HEK293 (cell line): ENCODE data around the gene MCM7.

Source experiments
- CTCF ChIA-PET: fragments of 350-600 bp; formaldehyde crosslinking; extraction: SDS; loops from one replicate; lab custom pipeline; 2021; ENCODE audit warnings: antibody characterized with exemption; lab: Yijun Ruan, JAX
- POLR2A ChIA-PET: fragments of 300-600 bp; formaldehyde crosslinking; extraction: SDS; loops from one replicate; lab custom pipeline; 2020; ENCODE audit warnings: antibody characterized with exemption, inconsistent platforms; lab: Yijun Ruan, JAX
- H3K27ac ChIP-seq: fragments of 200-500 bp; sonication (Bioruptor generic); 2 replicates; pipeline ENCODE4 v1.5.1; 2014; ENCODE audit warnings: low read depth, low read length, control low read depth, inconsistent platforms; ENCODE audit errors: extremely low read depth
- H3K36me3 ChIP-seq, 2 experiments: fragments of 200-500 bp in 1 of 2; sonication (Bioruptor generic) in 1 of 2; 1 replicate in 1 of 2; 2 replicates in 1 of 2; pipeline ENCODE4 v1.5.1; 2014 to 2017; ENCODE audit warnings: inconsistent platforms in 2 of 2, low read length in 2 of 2; ENCODE audit not compliant: control insufficient read depth in 2 of 2, insufficient read depth in 1 of 2
- H3K4me1 ChIP-seq: fragments of 200-500 bp; sonication (Bioruptor generic); 2 replicates; pipeline ENCODE4 v1.5.1; 2014; ENCODE audit warnings: mild to moderate bottlenecking, low read length, inconsistent platforms; ENCODE audit not compliant: control insufficient read depth, insufficient read depth
- H3K4me3 ChIP-seq: 2 replicates; pipeline ENCODE4 v1.5.1; 2011; ENCODE audit warnings: low read depth, mild to moderate bottlenecking, control low read depth, low read length, moderate library complexity
- H3K9me3 ChIP-seq: fragments of 200-500 bp; sonication (Bioruptor generic); 2 replicates; pipeline ENCODE4 v1.5.1; 2014; ENCODE audit warnings: low read depth, low read length, inconsistent platforms; ENCODE audit not compliant: control insufficient read depth, insufficient read depth
- GLIS1 ChIP-seq: fragments of 450-650 bp; formaldehyde crosslinking; IDR thresholded peaks from 2 replicates; pipeline ENCODE4 v1.5.1; 2016; ENCODE audit warnings: missing biosample characterization, missing genetic modification characterization
- KLF8 ChIP-seq: fragments of 450-650 bp; formaldehyde crosslinking; IDR thresholded peaks from 2 replicates; pipeline ENCODE4 v1.5.1; 2016; ENCODE audit warnings: missing biosample characterization, missing genetic modification characterization
- TCF7L2 ChIP-seq: IDR thresholded peaks from 2 replicates; pipeline ENCODE4 v1.6.1; 2011; ENCODE audit warnings: low read depth, mild to moderate bottlenecking, inconsistent platforms, low read length, moderate library complexity, borderline replicate concordance
- ZBTB6 ChIP-seq: fragments of 450-650 bp; formaldehyde crosslinking; IDR thresholded peaks from 2 replicates; pipeline ENCODE4 v1.5.1; 2017; ENCODE audit warnings: missing biosample characterization, missing genetic modification characterization
- ZFP3 ChIP-seq: fragments of 450-650 bp; formaldehyde crosslinking; IDR thresholded peaks from 2 replicates; pipeline ENCODE4 v1.5.1; 2016; ENCODE audit warnings: low read depth, missing biosample characterization, missing genetic modification characterization
- ZNF121 ChIP-seq: fragments of 450-650 bp; formaldehyde crosslinking; IDR thresholded peaks from 2 replicates; pipeline ENCODE4 v1.5.1; 2016; ENCODE audit warnings: missing biosample characterization, missing genetic modification characterization
- ZNF132 ChIP-seq: fragments of 450-650 bp; formaldehyde crosslinking; IDR thresholded peaks from 2 replicates; pipeline ENCODE4 v1.5.1; 2017; ENCODE audit warnings: missing biosample characterization, missing genetic modification characterization, borderline replicate concordance
- ZNF274 ChIP-seq, 2 experiments: fragments of 200-500 bp in 1 of 2; fragments of 450-650 bp in 1 of 2; sonication (Bioruptor generic) in 1 of 2; formaldehyde crosslinking in 1 of 2; IDR thresholded peaks; 2 replicates each; pipeline versions ENCODE4 v1.5.1 to v1.6.1; 2014 to 2016; ENCODE audit warnings: borderline replicate concordance in 1 of 2, inconsistent platforms in 1 of 2, low read length in 1 of 2, missing biosample characterization in 1 of 2, missing genetic modification characterization in 1 of 2
- ZNF335 ChIP-seq: fragments of 450-650 bp; formaldehyde crosslinking; conservative IDR thresholded peaks from 2 replicates; pipeline ENCODE4 v1.5.1; 2016; ENCODE audit warnings: missing biosample characterization, missing genetic modification characterization
- ZNF394 ChIP-seq: fragments of 450-650 bp; formaldehyde crosslinking; IDR thresholded peaks from 2 replicates; pipeline ENCODE4 v1.5.1; 2016; ENCODE audit warnings: missing biosample characterization, missing genetic modification characterization, mild to moderate bottlenecking, moderate library complexity, borderline replicate concordance
- ZNF423 ChIP-seq: fragments of 450-650 bp; formaldehyde crosslinking; IDR thresholded peaks from 2 replicates; pipeline ENCODE4 v1.5.1; 2016; ENCODE audit warnings: missing biosample characterization, missing genetic modification characterization
- ZNF433 ChIP-seq: fragments of 450-650 bp; formaldehyde crosslinking; IDR thresholded peaks from 2 replicates; pipeline ENCODE4 v1.5.1; 2016; ENCODE audit warnings: missing biosample characterization, missing genetic modification characterization, low read depth
- ZNF548 ChIP-seq: fragments of 450-650 bp; formaldehyde crosslinking; IDR thresholded peaks from 2 replicates; pipeline ENCODE4 v1.5.1; 2016; ENCODE audit warnings: missing biosample characterization, missing genetic modification characterization
- ZNF580 ChIP-seq: fragments of 450-650 bp; formaldehyde crosslinking; IDR thresholded peaks from 2 replicates; pipeline ENCODE4 v1.5.1; 2016; ENCODE audit warnings: missing biosample characterization, missing genetic modification characterization
- ZNF621 ChIP-seq: fragments of 450-650 bp; formaldehyde crosslinking; IDR thresholded peaks from 2 replicates; pipeline ENCODE4 v1.5.1; 2017; ENCODE audit warnings: missing biosample characterization, missing genetic modification characterization
- ZNF670 ChIP-seq: fragments of 450-650 bp; formaldehyde crosslinking; IDR thresholded peaks from 2 replicates; pipeline ENCODE4 v1.5.1; 2016; ENCODE audit warnings: missing biosample characterization, missing genetic modification characterization, low read depth
- ZNF701 ChIP-seq: fragments of 450-650 bp; formaldehyde crosslinking; IDR thresholded peaks from 2 replicates; pipeline ENCODE4 v1.5.1; 2016; ENCODE audit warnings: missing biosample characterization, missing genetic modification characterization
- ZNF785 ChIP-seq: fragments of 450-650 bp; formaldehyde crosslinking; IDR thresholded peaks from 2 replicates; pipeline ENCODE4 v1.5.1; 2016; ENCODE audit warnings: missing biosample characterization, missing genetic modification characterization
- ZNF837 ChIP-seq: fragments of 450-650 bp; formaldehyde crosslinking; IDR thresholded peaks from 2 replicates; pipeline ENCODE4 v1.5.1; 2016; ENCODE audit warnings: missing biosample characterization, missing genetic modification characterization
- ZSCAN23 ChIP-seq: fragments of 450-650 bp; formaldehyde crosslinking; IDR thresholded peaks from 2 replicates; pipeline ENCODE4 v1.5.1; 2016; ENCODE audit warnings: missing biosample characterization, missing genetic modification characterization
- TF ChIP-seq, protein P1 (sequence below): fragments of 450-650 bp; formaldehyde crosslinking; IDR thresholded peaks from 2 replicates; pipeline ENCODE4 v1.5.1; 2016; ENCODE audit warnings: missing biosample characterization, missing genetic modification characterization
- TF ChIP-seq, protein P2 (sequence below): fragments of 450-650 bp; formaldehyde crosslinking; IDR thresholded peaks from 2 replicates; pipeline ENCODE4 v1.5.1; 2017; ENCODE audit warnings: missing biosample characterization, missing genetic modification characterization

MCM7 gene

GRCh38 chr7:100118388-100119071, 17.3 kb upstream of the MCM7 start (continued):
- TF ChIP-seq, protein P1, sequence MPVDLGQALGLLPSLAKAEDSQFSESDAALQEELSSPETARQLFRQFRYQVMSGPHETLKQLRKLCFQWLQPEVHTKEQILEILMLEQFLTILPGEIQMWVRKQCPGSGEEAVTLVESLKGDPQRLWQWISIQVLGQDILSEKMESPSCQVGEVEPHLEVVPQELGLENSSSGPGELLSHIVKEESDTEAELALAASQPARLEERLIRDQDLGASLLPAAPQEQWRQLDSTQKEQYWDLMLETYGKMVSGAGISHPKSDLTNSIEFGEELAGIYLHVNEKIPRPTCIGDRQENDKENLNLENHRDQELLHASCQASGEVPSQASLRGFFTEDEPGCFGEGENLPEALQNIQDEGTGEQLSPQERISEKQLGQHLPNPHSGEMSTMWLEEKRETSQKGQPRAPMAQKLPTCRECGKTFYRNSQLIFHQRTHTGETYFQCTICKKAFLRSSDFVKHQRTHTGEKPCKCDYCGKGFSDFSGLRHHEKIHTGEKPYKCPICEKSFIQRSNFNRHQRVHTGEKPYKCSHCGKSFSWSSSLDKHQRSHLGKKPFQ (tag by site-specific recombination) = peak; percentile 39; the same call in 1 of the 2 replicates
- TF ChIP-seq ZFP3 = peak; percentile 100
- 0 out of 2 replicates have a peak, but pooled peaks have one; percentile 50 for TF ChIP-seq ZNF580 (tag by site-specific recombination)

DNA sequence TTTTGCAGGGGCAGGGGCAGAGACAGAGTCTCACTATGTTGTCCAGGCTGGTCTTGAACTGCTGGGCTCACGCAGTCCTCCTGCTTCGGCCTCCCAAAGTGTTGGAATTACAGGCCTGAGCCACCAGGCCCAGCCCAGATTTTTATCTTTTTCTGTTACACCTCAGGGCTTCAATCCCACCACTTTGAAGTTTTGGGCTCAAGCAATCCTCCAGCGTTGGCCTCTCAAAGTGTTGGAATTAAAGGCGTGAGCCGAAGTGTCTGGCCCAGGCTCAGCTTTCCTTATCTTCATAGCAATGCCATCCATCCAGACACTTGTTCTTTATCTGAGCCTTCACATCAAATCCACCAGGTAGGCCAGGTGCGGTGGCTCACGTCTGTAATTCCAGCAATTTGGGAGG, 13.8 kb upstream of the MCM7 start:
- TF ChIP-seq ZNF121 (tag by site-specific recombination) (0 out of 2 replicates have a peak, but pooled peaks have one; percentile 7), ZNF670 (tag by site-specific recombination) (no peak)
- Histone ChIP-seq H3K36me3 (peaks cover 12 to 34% of the 10 kb centered on the region in 2 experiments; a peak in 2 of 3 replicates), H3K4me3 (no peak overlapping the region), H3K4me1 (no peaks in the 10 kb centered on the region), H3K9me3 (no peaks in the 10 kb centered on the region), H3K27ac (no peak overlapping the region)
- POLR2A ChIA-PET = interaction anchor here (1.5 to 4.2 kb wide), 2 partner anchors 11 to 14 kb away, joined by 3 to 39 read pairs; partner anchors contain the start of genes AP4M1, MBLAC1 and MCM7
- CTCF ChIA-PET = no interaction called here

DNA sequence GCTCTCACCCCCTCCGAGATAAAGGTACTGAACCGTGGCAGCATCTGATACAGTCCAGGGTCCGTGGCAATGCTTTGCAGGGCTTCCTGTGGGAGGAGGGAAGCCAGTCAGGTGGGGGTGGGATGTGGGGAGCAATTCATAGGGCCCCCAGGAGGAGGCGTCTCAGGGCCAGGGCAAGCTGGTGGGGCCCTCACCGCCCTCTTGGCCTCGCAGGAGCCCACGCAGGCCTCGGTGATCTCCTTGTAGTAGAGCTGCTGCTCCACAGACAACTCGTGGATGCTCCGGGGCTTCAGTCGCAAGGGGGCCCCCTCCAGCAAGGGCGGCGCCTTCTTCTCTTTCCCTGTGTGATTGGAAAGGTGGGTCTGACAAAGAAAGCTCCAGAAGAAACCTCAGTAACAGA, 10.7 kb upstream of the MCM7 start:
- Histone ChIP-seq H3K4me3 (no peak overlapping the region), H3K9me3 (no peaks in the 10 kb centered on the region), H3K36me3 (peaks cover 15 to 60% of the 10 kb centered on the region in 2 experiments; a peak in 2 of 3 replicates), H3K4me1 (no peaks in the 10 kb centered on the region), H3K27ac (no peak overlapping the region)
- POLR2A ChIA-PET = interaction anchor here (1.1 to 4.2 kb wide), 2 partner anchors 11 to 16 kb away, joined by 3 to 39 read pairs; partner anchors contain the start of genes AP4M1 and MCM7
- CTCF ChIA-PET = interaction anchor here (0.7 to 0.8 kb wide), 2 partner anchors 21 to 90 kb away, joined by 3 to 5 read pairs; no protein-coding TSS in a partner anchor
- no peak for TF ChIP-seq ZSCAN23 (tag by site-specific recombination)
- TF ChIP-seq GLIS1 = no peak
- TF ChIP-seq ZNF621 (tag by site-specific recombination) = no peak
- no peak for TF ChIP-seq ZNF701 (tag by site-specific recombination)
- TF ChIP-seq ZBTB6 (tag by site-specific recombination) = no peak

DNA sequence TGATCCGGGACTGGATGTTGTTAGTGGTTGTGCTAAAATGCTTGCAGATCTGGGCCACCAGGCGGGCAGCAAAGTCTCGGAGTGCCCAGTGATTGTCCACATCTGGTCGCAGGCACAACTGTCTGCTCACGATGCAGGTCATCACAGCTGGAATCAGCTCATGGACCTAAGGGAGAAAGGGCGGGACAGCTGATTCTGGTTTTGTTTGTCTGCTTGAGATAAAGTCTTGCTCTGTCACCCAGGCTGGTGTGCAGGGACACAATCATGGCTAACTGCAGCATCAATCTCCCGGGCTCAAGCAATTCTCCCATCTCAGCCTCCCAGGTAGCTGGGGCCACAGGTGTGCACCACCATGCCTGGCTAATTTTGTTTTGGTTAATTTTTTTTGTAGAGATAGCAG, 10.0 kb upstream of the MCM7 start:
- H3K4me1 ChIP-seq = no peaks in the 10 kb centered on the region
- H3K4me3 ChIP-seq = no peak overlapping the region
- no peaks in the 10 kb centered on the region for H3K9me3 ChIP-seq
- ChIA-PET POLR2A (interaction anchor here (1.5 kb wide), 1 partner anchor 9 kb away, joined by 6 read pairs; the partner anchor contains the start of gene AP4M1), CTCF (no interaction called here)
- no peak overlapping the region for H3K27ac ChIP-seq
- peaks cover 15 to 66% of the 10 kb centered on the region in 2 experiments; a peak in 2 of 3 replicates for H3K36me3 ChIP-seq
- TF ChIP-seq ZNF335 (tag by site-specific recombination) (no peak), ZNF423 (no peak), ZNF394 (tag by site-specific recombination) (no peak), ZNF132 (tag by site-specific recombination) (no peak), TCF7L2 (no peak), ZNF548 (tag by site-specific recombination) (no peak), ZNF785 (no peak), KLF8 (tag by site-specific recombination) (no peak), ZNF433 (tag by site-specific recombination) (no peak), ZNF837 (tag by site-specific recombination) (no peak), ZNF274 (IDR thresholded peaks at IDR 0.05; ENCODE audit: low read length) (no peak), ZNF274 (tag by site-specific recombination; IDR thresholded peaks at IDR 0.05; ENCODE audit: borderline replicate concordance) (no peak)
- TF ChIP-seq, protein P1 (tag by site-specific recombination) = no peak
- TF ChIP-seq, protein P2, sequence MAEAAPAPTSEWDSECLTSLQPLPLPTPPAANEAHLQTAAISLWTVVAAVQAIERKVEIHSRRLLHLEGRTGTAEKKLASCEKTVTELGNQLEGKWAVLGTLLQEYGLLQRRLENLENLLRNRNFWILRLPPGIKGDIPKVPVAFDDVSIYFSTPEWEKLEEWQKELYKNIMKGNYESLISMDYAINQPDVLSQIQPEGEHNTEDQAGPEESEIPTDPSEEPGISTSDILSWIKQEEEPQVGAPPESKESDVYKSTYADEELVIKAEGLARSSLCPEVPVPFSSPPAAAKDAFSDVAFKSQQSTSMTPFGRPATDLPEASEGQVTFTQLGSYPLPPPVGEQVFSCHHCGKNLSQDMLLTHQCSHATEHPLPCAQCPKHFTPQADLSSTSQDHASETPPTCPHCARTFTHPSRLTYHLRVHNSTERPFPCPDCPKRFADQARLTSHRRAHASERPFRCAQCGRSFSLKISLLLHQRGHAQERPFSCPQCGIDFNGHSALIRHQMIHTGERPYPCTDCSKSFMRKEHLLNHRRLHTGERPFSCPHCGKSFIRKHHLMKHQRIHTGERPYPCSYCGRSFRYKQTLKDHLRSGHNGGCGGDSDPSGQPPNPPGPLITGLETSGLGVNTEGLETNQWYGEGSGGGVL (tag by site-specific recombination) = no peak
